NB4 (cell line): ENCODE results near the gene PRX.

Experiments
- CTCF ChIP-seq: IDR thresholded peaks from one replicate; pipeline ENCODE4 v1.5.1; 2012; ENCODE audit warnings: low read depth, low read length
- POLR2A ChIP-seq: IDR thresholded peaks from 2 replicates; pipeline ENCODE4 v1.6.1; 2011; ENCODE audit warnings: mild to moderate bottlenecking; ENCODE audit not compliant: insufficient read length; ENCODE audit errors: extremely low read depth

DNA sequence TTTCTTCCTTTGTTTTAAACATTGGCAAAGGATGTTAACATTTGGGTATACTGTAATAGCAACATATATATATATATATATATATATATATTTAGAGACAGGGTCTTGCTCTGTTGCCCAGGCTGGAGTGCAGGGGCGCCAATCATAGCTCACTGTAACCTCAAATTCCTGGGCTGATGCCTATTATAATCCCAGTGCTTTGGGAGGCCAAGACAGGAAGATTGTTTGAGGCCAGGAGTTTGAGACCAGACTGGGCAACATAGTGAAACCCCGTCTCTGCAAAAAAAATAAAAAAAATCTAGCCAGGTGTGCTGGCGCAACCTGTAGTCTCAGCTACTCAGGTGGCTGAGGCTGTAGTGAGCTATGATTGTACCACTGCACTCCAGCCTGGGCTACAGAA, 47.0 kb upstream of the PRX start:
- no peak for TF ChIP-seq CTCF
- TF ChIP-seq POLR2A, result no peak
